HG02759 (cell line): ENCODE results near the gene NR0B2.
"Not testable (repeated sequence)": the region's sequence is repeated elsewhere in the genome, so short reads cannot be mapped to it uniquely, and the experiment has no call there.

Source experiments
- ATAC-seq: cut with Tn5 transposase; IDR thresholded peaks from one replicate; pipeline ENCODE4 v1.9.1; 2021; ENCODE audit warnings: mild to moderate bottlenecking, moderate library complexity; ENCODE audit not compliant: unreplicated experiment

NR0B2 gene

GRCh38 chr1:26894263-26894662, 19.5 kb downstream of the NR0B2 start:
- no peak for ATAC-seq

GRCh38 chr1:26890467-26890796, 23.3 kb downstream of the NR0B2 start:
- peak; percentile 32 for ATAC-seq

- ATAC-seq = peak; percentile 88
Measured at GRCh38 chr1:26889551-26890466, 24.0 kb downstream of the NR0B2 start, which contains the start of gene GPN2. Gene GPN2 (minus strand): TSS chr1:26890283. CDS start chr1:26890096, 187 bp downstream.

- no peak for ATAC-seq
Measured at GRCh38 chr1:26888231-26888630, 25.5 kb downstream of the NR0B2 start.

GRCh38 chr1:26887125-26887524, 26.6 kb downstream of the NR0B2 start:
- ATAC-seq = no peak

GRCh38 chr1:26882696-26883463, 30.9 kb downstream of the NR0B2 start:
- no peak for ATAC-seq

- not testable (repeated sequence) for ATAC-seq
Measured at GRCh38 chr1:26881611-26882010, 32.2 kb downstream of the NR0B2 start.

- no peak for ATAC-seq
Measured at GRCh38 chr1:26879793-26880192, 34.0 kb downstream of the NR0B2 start.

GRCh38 chr1:26877326-26877725, 36.4 kb downstream of the NR0B2 start:
- ATAC-seq = no peak

- no peak for ATAC-seq
Measured at GRCh38 chr1:26874896-26875295, 38.9 kb downstream of the NR0B2 start.

GRCh38 chr1:26873097-26873496, 40.7 kb downstream of the NR0B2 start:
- not testable (repeated sequence) for ATAC-seq

- peak; percentile 91 for ATAC-seq
Measured at GRCh38 chr1:26864610-26865480, 48.9 kb downstream of the NR0B2 start.

GRCh38 chr1:26863685-26864077, 50.1 kb downstream of the NR0B2 start:
- ATAC-seq = no peak

GRCh38 chr1:26862781-26863684, 50.7 kb downstream of the NR0B2 start, which contains the start of gene SFN:
Gene SFN (plus strand): TSS chr1:26863149. CDS start chr1:26863213, 64 bp downstream.
- ATAC-seq = no peak

- ATAC-seq = no peak
Measured at GRCh38 chr1:26861889-26862378, 51.8 kb downstream of the NR0B2 start.
